Measurements from ENCODE around the gene LGALSL.

- TF ChIP-seq POLR2A (IDR thresholded peaks at IDR 0.05) (no peak), CTCF (IDR thresholded peaks at IDR 0.05) (no peak), POLR2AphosphoS5 (IDR thresholded peaks at IDR 0.05) (no peak), EP300 (IDR thresholded peaks at IDR 0.05) (no peak)
These were observed 11.7 kb upstream of the LGALSL start for GRCh38 chr2:64442277-64442676.

All from stomach (tissue), 4 donors.